Testis (tissue), 3 donors: Measurements from ENCODE around the gene MYLK. TPM values are rescaled to one million over a fixed set of nuclear protein-coding genes. Genes with fewer than 3 reads are reported as not detected.
A peak's percentile ranks its signal among the peaks of the same experiment; 100 is the strongest.

Experiments
- DNase-seq: peaks from one replicate; pipeline ENCODE4 v3.0.0-alpha.2; 2019
- H3K27ac ChIP-seq, 2 donors: fragments of 200-600 bp; sonication (generic); one replicate each; pipeline ENCODE4 v1.5.1; 2019
- H3K27me3 ChIP-seq: fragments of 200-600 bp; sonication (generic); one replicate; pipeline ENCODE4 v1.5.1; 2019
- H3K36me3 ChIP-seq: fragments of 200-600 bp; sonication (generic); one replicate; pipeline ENCODE4 v1.5.1; 2017; ENCODE audit warnings: low read depth; ENCODE audit errors: missing control alignments
- H3K4me1 ChIP-seq: fragments of 200-600 bp; sonication (generic); one replicate; pipeline ENCODE4 v1.5.1; 2019
- H3K4me3 ChIP-seq, 2 donors: fragments of 200-600 bp; sonication (generic); one replicate each; pipeline ENCODE4 v1.5.1; 2017 to 2019
- H3K9me3 ChIP-seq: fragments of 200-600 bp; sonication (generic); one replicate; pipeline ENCODE4 v1.5.1; 2017
- POLR2A ChIP-seq: fragments of 450-650 bp; IDR thresholded peaks from one replicate; pipeline ENCODE4 v1.6.1; 2017; ENCODE audit warnings: antibody characterized with exemption, mild to moderate bottlenecking, moderate library complexity
- WGBS, 2 donors: methylation state at CpG; one replicate each; pipeline ENCODE4 v1.1.5; 2018; 5-methylcytosine and 5-hydroxymethylcytosine counted together
- intact Hi-C: fragments of 100-400 bp; cut with DNase I; formaldehyde crosslinking; loops from one replicate; pipeline ENCODE4 v1.15.1; 2023; ENCODE audit warnings: low total_unique reads
- polyA plus RNA-seq: library from polyadenylated mRNA; stranded (reverse); fragments of 350-450 nt; fragmentation: Illumina TruSeq; extraction: RNeasy Lipid Tissue Mini Kit (QIAGEN cat#74804); gene quantifications from one replicate; pipeline ENCODE4 v1.2.3, GENCODE V29; 2014; ENCODE audit warnings: low read depth, low replicate concordance; ENCODE audit not compliant: insufficient read depth
- total RNA-seq, 2 donors: library from RNA; depleted of rRNA; stranded (reverse); fragments of >200 nt; gene quantifications; one replicate each; pipeline ENCODE4 v1.2.3, GENCODE V29; 2016
- TF ChIP-seq, protein P1 (sequence below), 3 experiments: fragments of 450-650 bp in 2 of 3; fragments of 200-600 bp in 1 of 3; sonication (generic) in 1 of 3; IDR thresholded peaks; one replicate each; pipeline ENCODE4 v1.5.1; 2016 to 2019; ENCODE audit warnings: antibody characterized with exemption in 3 of 3, mild to moderate bottlenecking in 2 of 3, moderate library complexity in 1 of 3

The MYLK gene
- total and polyA plus RNA-seq, 3 donors from 2014 or later = 130 to 168 (median 151) TPM

DNA sequence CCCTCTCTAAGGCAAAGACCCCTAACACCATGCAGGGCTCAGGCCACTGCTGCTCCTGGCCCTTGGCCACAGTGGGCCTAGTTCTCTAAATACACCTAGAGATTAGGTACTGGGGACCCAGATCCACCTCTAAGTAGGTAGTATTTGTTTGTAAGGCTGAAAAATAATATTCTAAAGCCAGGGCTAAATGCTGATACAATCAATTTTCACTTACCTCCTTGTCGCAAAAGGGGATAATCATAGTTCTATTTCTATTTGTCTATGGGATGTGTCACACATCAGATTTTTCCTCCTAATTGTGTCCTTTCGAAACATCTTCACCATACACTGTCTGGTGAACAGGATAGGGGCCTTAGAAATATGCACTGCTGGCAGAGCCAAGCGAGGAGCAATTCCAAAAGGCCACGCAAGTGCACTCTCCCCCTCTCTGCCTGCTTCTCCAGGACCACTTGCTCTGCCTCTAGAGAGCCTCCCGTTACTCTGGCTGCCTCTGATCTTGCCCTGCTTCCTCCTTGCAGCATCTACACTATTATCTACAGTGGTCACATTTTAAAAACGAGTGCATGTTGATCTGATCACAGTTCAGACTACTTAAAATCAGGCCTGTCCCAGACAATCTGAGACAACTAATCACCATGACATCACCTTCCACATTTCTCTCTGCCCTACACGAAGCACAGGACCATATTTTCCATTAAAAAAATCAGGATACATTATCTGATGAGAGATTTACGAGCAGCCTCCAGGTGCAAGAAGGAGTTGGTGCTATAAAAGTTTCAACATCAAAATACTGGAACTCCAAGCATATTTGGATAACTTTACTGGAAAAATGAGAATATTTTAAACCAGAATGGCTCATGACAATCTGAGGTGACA is 115.4 kb downstream of the MYLK start:
- intact Hi-C loops = no loop called here
- TF ChIP-seq, protein P1, sequence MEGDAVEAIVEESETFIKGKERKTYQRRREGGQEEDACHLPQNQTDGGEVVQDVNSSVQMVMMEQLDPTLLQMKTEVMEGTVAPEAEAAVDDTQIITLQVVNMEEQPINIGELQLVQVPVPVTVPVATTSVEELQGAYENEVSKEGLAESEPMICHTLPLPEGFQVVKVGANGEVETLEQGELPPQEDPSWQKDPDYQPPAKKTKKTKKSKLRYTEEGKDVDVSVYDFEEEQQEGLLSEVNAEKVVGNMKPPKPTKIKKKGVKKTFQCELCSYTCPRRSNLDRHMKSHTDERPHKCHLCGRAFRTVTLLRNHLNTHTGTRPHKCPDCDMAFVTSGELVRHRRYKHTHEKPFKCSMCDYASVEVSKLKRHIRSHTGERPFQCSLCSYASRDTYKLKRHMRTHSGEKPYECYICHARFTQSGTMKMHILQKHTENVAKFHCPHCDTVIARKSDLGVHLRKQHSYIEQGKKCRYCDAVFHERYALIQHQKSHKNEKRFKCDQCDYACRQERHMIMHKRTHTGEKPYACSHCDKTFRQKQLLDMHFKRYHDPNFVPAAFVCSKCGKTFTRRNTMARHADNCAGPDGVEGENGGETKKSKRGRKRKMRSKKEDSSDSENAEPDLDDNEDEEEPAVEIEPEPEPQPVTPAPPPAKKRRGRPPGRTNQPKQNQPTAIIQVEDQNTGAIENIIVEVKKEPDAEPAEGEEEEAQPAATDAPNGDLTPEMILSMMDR (IDR thresholded peaks at IDR 0.05) = no peak
- TF ChIP-seq POLR2A = no peak
- 85% methylated on average over 8 of the region's 8 CpGs for WGBS, 2 donors
- no peak for DNase-seq
- H3K27ac ChIP-seq = no peak overlapping the region
- H3K9me3 ChIP-seq = no peaks in the 10 kb centered on the region
- no peaks in the 10 kb centered on the region for H3K4me1 ChIP-seq
- no peaks in the 10 kb centered on the region for H3K27me3 ChIP-seq
- no peak overlapping the region for H3K4me3 ChIP-seq
- no peaks in the 10 kb centered on the region for H3K36me3 ChIP-seq

DNA sequence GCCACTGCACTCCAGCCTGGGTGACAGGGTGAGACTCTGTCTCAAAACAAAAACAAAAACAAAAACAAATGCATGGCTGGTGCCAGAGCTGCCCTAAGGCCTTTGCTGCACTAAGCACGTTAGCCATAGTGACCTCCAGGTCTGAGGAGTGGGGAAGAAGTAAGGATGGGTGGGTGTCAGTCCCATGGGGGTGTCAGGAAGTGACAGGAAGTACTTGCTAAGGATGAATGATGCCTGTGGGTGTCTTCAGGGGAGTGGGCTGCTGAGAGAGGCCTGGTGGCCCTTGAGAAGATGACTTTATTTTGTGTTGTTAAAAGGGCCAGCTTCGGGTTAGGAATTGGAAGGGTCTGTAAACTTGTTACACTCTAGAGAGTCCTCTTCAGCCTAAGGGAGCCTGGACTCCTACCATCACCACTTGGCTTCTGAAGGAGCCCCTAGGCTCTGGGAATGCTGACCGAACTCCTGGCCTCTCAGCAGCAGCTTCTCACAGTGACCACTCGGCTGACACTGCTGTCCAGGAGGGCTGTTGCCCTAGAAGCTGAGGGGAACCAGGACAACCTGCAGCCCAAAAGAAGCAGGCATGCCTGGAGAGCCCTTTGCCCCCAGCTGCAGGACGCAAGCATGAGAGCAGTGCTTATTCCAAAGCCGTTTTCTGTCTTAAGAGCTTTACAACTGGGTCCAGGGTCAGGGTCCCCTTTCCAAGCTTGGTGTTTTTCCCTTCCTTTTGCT is 116.4 kb downstream of the MYLK start:
- WGBS, 2 donors = 89 to 96% methylated on average over 6 of the region's 6 CpGs
- Histone ChIP-seq H3K27me3 (no peaks in the 10 kb centered on the region), H3K36me3 (no peaks in the 10 kb centered on the region), H3K27ac (no peak overlapping the region), H3K4me3 (no peak overlapping the region), H3K4me1 (no peaks in the 10 kb centered on the region), H3K9me3 (no peaks in the 10 kb centered on the region)
- intact Hi-C loops = no loop called here
- no peak for DNase-seq
- TF ChIP-seq POLR2A = no peak
- TF ChIP-seq, protein P1 (IDR thresholded peaks at IDR 0.05) = no peak

DNA sequence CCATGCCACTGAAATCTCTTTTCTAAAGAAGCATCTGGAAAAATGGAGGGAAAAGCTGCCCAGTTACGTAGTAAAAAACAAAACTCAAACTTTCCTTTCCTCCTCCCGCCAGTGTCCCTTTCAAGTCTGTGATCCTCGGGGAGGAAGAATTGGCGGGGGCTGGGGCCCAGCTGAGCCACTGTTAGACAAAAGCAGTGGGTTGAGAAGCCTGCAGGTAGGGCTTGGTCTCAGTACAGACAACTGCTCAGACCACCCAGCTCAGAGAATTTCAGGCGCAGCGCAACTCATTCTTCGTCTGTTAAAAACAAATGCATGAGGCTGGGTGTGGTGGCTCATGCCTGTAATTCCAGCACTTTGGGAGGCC is 117.1 kb downstream of the MYLK start:
- intact Hi-C loops = no loop called here
- TF ChIP-seq, protein P1 (IDR thresholded peaks at IDR 0.05) = no peak
- Histone ChIP-seq H3K27ac (no peak overlapping the region), H3K9me3 (no peaks in the 10 kb centered on the region), H3K4me3 (no peak overlapping the region), H3K27me3 (no peaks in the 10 kb centered on the region), H3K36me3 (no peaks in the 10 kb centered on the region), H3K4me1 (no peaks in the 10 kb centered on the region)
- WGBS, 2 donors = 89 to 93% methylated on average over 7 of the region's 7 CpGs
- no peak for DNase-seq

DNA sequence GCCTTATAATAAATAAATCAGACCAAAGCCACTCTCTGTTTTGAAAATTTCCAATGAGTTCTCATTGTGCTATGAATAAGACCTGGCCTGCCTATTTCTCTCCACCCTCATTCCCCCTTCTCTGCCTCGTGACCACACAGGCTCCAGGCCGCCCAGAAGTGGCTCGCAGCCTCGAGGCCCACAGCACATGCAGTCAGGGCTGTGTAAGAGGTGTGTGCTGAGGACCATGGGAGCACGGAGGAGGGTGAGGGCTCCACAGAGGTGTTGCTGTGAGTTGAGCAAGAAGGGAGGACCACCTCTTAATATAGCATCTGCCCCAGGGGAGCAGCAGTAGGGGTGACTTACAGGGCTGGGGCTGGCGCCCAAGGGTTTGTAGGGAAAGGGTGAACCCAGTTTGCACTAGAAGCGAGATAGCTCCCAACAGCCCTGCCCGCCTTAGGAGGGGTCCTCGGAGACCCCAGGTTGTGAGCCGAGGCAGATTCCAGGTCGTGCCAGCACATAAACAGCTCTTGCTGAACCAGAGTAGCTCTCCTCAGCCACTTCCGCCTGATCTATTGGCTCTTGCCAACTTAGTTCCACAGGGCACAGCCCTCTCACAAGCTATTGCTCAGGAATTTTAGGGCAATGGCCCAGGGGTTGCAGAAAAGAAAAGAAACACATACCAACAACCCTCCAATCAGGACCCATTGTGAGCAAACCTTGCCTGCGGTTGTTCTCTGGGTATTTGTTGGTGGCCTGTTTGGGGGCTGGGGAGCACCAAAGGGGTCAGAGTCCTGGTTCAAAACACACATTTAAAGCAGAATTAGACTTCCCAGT is 117.7 kb downstream of the MYLK start:
- intact Hi-C loops = no loop called here
- 82 to 90% methylated on average over 8 to 13 of the region's 13 CpGs for WGBS, 2 donors
- Histone ChIP-seq H3K4me3 (no peak overlapping the region), H3K4me1 (no peaks in the 10 kb centered on the region), H3K36me3 (no peaks in the 10 kb centered on the region), H3K27ac (no peak overlapping the region), H3K27me3 (no peaks in the 10 kb centered on the region), H3K9me3 (no peaks in the 10 kb centered on the region)
- peak; percentile 17 for DNase-seq
- no peak for TF ChIP-seq POLR2A
- TF ChIP-seq, protein P1 (IDR thresholded peaks at IDR 0.05) = no peak
